ENCODE measurements around the gene PRRT1B.

GRCh38 chr9:131606896-131607567, 61.7 kb downstream of the PRRT1B start:
- TF ChIP-seq POLR2A (IDR thresholded peaks at IDR 0.05), result no peak
- TF ChIP-seq CTCF (IDR thresholded peaks at IDR 0.05), result no peak
